ENCODE results near the gene POM121.
A peak's percentile ranks its signal among the peaks of the same experiment; 100 is the strongest.
"Not testable (repeated sequence)": the region's sequence is repeated elsewhere in the genome, so short reads cannot be mapped to it uniquely, and the experiment has no call there.

Gene POM121

GRCh38 chr7:72919256-72919775 is 5.6 kb upstream of the POM121 start:
- TF ChIP-seq CTCF (IDR thresholded peaks at IDR 0.05; ENCODE audit: low read depth, low read length) = no peak

GRCh38 chr7:72924386-72924732 is 536 bp upstream of the POM121 start:
- H3K4me3 ChIP-seq (replicated peaks in 1 of 2; ENCODE audit: low read depth in 2 of 2, low read length in 2 of 2) = peak overlapping the region; percentile 69 to 75
- DNase-seq (ENCODE audit: low read depth in 2 of 2) = no peak
- TF ChIP-seq CTCF (IDR thresholded peaks at IDR 0.05; ENCODE audit: low read depth, low read length) = no peak

More at GRCh38 chr7:72919256-72919775, 5.6 kb upstream of the POM121 start:
- DNase-seq (ENCODE audit: low read depth in 2 of 2) = no peak
- no peak overlapping the region for H3K4me3 ChIP-seq (replicated peaks in 1 of 2; ENCODE audit: low read depth in 2 of 2, low read length in 2 of 2)

GRCh38 chr7:72925546-72926120 is 738 bp downstream of the POM121 start:
- H3K4me3 ChIP-seq (replicated peaks in 1 of 2; ENCODE audit: low read depth in 2 of 2, low read length in 2 of 2) = peak overlapping the region; percentile 69 to 73
- peak; percentile 43 to 48 for DNase-seq (ENCODE audit: low read depth in 2 of 2)
- no peak for TF ChIP-seq CTCF (IDR thresholded peaks at IDR 0.05; ENCODE audit: low read depth, low read length)

GRCh38 chr7:72927791-72928190 is 2.9 kb downstream of the POM121 start:
- not testable (repeated sequence) for DNase-seq (ENCODE audit: low read depth in 2 of 2); H3K4me3 ChIP-seq (replicated peaks in 1 of 2; ENCODE audit: low read depth in 2 of 2, low read length in 2 of 2)

GRCh38 chr7:72928216-72928615 is 3.3 kb downstream of the POM121 start:
- not testable (repeated sequence) for H3K4me3 ChIP-seq (replicated peaks in 1 of 2; ENCODE audit: low read depth in 2 of 2, low read length in 2 of 2); DNase-seq (ENCODE audit: low read depth in 2 of 2)
- peak; percentile 9 for TF ChIP-seq CTCF (IDR thresholded peaks at IDR 0.05; ENCODE audit: low read depth, low read length)

- DNase-seq (ENCODE audit: low read depth in 2 of 2); H3K4me3 ChIP-seq (replicated peaks in 1 of 2; ENCODE audit: low read depth in 2 of 2, low read length in 2 of 2): not testable (repeated sequence)
Observed at GRCh38 chr7:72942022-72942705, 17.3 kb downstream of the POM121 start.

- H3K4me3 ChIP-seq (replicated peaks in 1 of 2; ENCODE audit: low read depth in 2 of 2, low read length in 2 of 2); DNase-seq (ENCODE audit: low read depth in 2 of 2): not testable (repeated sequence)
Observed at GRCh38 chr7:72942956-72943355, 18.1 kb downstream of the POM121 start.

- H3K4me3 ChIP-seq (replicated peaks in 1 of 2; ENCODE audit: low read depth in 2 of 2, low read length in 2 of 2); DNase-seq (ENCODE audit: low read depth in 2 of 2): not testable (repeated sequence)
Observed at GRCh38 chr7:72944937-72945336, 20.0 kb downstream of the POM121 start.

GRCh38 chr7:72945597-72945996 is 20.7 kb downstream of the POM121 start:
- DNase-seq (ENCODE audit: low read depth in 2 of 2); H3K4me3 ChIP-seq (replicated peaks in 1 of 2; ENCODE audit: low read depth in 2 of 2, low read length in 2 of 2): not testable (repeated sequence)

Measured in cardiac fibroblast (primary cell).